HG02943 (cell line): ENCODE measurements around the gene LHX4.
"Not testable (repeated sequence)": the region's sequence is repeated elsewhere in the genome, so short reads cannot be mapped to it uniquely, and the experiment has no call there.

Source experiments
- ATAC-seq: cut with Tn5 transposase; IDR thresholded peaks from one replicate; pipeline ENCODE4 v1.9.1; 2021; ENCODE audit warnings: mild to moderate bottlenecking, low read depth, moderate library complexity; ENCODE audit not compliant: unreplicated experiment

LHX4 gene

DNA sequence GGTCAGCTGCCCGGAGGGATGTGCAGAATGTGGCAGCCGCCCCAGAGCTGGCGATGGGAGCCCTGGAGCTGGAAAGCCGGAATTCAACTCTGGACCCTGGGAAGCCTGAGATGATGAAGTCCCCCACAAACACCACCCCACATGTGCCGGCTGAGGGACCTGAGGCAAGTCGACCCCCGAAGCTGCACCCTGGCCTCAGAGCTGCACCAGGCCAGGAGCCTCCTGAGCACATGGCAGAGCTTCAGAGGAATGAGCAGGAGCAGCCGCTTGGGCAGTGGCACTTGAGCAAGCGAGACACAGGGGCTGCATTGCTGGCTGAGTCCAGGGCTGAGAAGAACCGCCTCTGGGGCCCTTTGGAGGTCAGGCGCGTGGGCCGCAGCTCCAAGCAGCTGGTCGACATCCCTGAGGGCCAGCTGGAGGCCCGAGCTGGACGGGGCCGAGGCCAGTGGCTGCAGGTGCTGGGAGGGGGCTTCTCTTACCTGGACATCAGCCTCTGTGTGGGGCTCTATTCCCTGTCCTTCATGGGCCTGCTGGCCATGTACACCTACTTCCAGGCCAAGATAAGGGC is 33.5 kb upstream of the LHX4 start:
- no peak for ATAC-seq

DNA sequence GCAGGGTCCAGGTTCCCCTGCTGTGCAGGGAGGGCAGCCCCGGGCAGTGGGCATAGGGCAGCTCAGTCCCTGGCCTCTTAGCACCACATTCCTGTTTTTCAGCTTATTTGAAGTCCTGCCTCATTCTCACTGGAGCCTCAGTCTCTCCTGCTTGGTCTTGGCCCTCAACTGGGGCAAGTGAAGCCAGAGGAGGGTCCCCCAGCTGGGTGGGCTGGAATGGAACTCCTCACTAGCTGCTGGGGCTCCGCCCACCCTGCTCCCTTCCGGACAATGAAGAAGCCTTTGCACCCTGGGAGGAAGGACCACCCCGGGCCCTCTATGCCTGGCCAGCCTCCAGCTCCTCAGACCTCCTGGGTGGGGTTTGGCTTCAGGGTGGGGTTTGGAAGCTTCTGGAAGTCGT is 32.8 kb upstream of the LHX4 start:
- no peak for ATAC-seq

- no peak for ATAC-seq
Observed at GRCh38 chr1:180198196-180198595, 31.9 kb upstream of the LHX4 start.

DNA sequence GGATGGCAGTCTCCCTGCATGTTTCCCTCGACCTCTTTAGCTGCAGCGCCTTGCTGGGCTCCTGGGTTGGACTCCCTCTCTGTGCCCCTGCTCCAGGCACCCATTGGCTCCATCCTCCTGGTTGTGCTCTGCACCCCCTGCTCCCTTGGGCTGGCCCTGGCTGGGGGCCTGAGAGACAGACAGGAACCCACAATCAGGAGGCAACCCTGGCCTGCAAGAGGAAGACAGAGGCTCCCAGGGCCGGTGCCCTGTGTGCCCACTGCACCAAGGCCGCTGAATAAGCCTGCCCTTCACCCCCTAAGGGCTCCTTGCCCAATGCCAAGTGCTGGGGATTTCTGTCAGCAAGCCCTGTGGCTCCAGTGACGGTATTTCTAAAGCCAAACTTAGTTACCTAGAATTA is 31.5 kb upstream of the LHX4 start:
- ATAC-seq = no peak

DNA sequence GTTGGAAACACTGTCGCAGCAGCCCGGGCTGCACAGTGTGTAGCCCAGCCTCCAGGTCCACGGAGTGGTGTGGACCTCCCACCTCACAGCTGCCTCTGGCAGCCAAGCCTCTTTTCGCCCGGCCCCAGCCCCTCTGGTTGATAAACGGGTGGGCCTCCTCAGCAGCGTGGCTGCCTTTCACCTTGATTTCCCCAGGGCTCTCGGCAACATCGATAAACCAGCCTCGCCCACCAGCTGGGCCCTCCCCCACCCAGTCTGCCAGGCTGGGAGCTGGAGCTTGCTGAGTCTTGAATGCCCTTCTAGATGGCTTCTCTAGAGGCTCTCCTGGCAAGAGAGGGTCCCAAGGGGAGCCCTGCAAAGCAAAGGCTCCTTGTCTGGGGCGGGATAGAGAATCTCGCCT is 31.0 kb upstream of the LHX4 start:
- no peak for ATAC-seq

GRCh38 chr1:180201451-180202200 is 28.4 kb upstream of the LHX4 start:
- ATAC-seq = no peak

DNA sequence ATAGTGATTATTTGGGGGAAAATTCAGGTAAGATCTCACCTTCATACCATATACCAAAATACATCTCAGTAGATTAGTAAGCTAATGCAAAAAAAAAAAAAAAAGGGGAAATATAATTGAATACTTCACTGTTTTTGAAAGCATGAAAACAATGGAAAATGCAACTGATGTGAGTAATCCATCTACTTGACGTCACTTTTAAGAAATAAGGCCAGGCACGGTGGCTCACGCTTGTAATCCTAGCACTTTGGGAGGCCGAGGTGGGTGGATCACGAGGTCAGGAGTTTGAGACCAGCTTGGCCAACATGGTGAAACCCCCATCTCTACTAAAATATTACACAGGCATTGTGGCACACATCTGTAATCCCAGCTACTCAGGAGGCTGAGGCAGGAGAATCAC is 27.5 kb upstream of the LHX4 start:
- not testable (repeated sequence) for ATAC-seq

DNA sequence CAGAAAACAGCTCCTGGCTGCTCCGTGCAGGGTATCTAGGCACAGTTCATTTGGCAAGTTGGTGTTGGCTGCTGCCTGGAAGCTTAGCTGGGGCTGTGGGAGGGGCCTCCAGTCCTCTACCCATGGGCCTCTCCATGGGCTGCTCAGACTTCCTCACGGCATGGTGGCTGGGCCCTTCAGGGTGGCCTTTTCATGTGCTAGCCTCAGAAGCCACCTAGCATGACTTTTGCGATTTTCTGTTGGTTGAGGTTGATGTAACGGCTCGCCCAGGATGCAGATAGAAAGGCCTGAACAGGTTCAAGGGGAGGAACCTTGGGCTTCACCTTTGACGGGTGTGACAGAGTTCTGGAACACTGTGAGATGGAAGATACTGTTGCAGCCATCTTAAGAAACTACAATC is 25.8 kb upstream of the LHX4 start:
- no peak for ATAC-seq

DNA sequence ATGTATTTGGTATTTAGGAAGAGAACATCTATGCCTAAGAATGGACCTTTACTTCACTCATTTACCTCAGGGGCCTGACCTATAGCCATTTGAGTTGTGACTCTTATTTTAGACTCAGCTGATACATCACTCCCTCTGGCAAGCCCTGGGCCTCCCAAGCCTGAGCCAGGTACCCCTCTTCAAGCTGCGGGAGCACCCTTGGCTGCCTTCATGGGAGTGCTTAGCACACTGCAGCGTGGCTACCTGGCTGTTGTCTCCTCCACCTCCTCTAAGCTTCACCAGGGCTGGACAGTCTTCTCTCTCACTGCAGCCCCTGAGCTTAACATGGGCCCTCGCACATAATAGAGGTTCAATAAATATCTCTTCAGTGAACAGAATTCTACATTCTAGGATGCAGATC is 23.5 kb upstream of the LHX4 start:
- no peak for ATAC-seq

DNA sequence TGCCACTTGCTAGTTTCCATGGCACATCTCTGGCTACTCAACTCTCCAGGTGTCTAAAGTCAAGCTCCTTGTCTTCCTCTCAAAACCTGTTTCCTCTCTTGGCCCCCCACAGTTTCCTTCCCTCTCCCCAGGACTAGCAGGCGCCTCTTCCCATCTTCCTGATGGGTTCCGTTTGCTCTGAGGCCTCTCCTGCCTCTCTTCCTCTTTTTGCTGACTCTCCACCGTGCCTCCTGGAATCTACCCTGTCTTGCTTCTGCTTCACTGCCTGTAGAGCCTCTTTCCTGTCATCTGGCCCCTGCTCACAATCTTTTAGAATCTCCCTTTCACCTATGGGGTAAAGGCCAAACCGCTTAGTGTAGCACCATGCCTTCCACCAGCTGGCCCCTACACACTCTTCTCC is 21.8 kb upstream of the LHX4 start:
- no peak for ATAC-seq

- ATAC-seq = no peak
Observed at GRCh38 chr1:180210008-180210620, 19.9 kb upstream of the LHX4 start.

GRCh38 chr1:180211156-180211859 is 18.8 kb upstream of the LHX4 start:
- no peak for ATAC-seq

DNA sequence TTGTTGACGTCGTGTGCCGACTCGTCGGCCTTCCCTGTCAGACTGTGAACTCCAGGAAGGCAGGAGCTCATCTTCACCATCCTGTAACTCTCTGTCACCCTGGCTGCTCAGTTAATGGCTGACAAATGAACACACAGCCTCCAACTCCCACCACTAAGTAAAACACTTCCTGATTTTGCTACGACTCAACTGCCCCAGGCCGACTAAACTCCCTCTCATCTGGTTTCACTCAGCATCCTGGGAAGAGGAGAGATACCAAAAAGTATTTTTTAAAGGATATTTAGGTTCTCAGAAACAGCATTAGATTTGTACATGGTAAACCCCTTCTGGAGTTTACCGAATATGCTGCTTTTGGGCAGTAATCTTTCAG is 18.2 kb upstream of the LHX4 start:
- no peak for ATAC-seq

- no peak for ATAC-seq
Observed at GRCh38 chr1:180213401-180214170, 16.5 kb upstream of the LHX4 start.

- no peak for ATAC-seq
Observed at GRCh38 chr1:180215856-180216625, 14.0 kb upstream of the LHX4 start.

GRCh38 chr1:180217006-180217405 is 13.1 kb upstream of the LHX4 start:
- ATAC-seq = no peak

DNA sequence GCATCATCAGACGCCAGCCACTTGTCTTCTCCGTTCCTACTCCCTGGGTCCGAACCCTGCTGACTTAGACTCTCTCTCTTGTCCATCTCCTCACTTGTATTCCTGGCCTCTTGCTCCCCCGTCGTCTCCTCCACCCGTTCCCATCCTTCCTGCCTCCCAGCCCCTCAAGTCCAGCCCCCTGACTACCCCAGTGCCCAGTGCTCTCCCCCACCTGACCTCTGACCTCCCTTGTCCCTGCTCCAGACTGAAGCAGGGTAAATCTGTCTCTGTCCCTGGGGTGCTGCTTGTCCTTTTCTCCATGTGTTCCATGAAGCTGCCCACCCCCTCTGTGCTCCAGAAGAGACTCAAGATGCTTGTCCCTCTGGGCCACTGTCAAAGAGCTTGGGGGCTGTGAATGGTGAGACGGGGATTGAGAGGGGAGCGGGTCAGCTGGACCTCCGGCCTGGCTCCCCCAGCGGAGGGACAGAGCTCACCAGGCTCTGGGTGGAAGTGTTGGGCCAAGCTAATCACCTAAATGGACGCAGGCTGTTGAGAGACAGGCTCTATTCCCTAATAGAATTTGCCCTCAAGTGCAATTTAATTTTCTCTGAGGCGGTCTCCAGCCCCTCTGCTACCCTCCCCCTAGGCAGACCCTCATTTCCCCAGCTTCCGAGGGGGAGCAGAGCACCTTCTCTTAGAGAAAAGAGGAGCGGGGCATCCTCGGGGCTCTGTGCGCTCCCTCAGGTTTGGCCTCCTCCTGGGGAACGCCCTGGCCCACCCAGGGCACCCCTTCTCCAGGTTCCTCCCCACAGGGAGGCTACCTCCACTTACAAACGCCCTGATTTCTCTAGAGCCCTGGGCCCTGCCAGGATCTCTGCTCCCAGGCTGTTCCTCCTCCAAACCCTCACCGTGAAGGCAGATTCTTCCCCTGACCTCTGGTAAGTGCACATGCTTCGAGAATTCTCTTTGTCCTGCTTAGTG is 11.0 kb upstream of the LHX4 start:
- ATAC-seq = no peak

DNA sequence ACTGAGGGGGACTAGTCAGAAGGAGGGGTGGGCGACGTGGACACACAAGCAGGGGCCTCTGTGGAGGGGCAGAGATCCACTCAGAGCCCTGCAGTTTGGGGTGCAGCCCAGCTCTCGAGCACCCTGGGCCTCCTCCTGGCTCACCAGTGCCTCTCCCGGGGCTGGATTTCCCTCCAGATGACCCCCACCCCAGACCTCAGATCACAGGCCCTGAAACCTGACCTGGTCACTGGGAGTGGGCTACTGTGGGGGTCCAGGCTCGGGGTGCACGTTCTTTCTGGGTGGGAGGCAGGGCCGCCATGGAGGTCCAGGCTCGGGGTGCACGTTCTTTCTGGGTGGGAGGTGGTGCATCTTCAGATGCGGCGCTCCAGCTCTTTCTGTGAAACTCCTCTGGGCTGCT is 10.3 kb upstream of the LHX4 start:
- ATAC-seq = no peak

DNA sequence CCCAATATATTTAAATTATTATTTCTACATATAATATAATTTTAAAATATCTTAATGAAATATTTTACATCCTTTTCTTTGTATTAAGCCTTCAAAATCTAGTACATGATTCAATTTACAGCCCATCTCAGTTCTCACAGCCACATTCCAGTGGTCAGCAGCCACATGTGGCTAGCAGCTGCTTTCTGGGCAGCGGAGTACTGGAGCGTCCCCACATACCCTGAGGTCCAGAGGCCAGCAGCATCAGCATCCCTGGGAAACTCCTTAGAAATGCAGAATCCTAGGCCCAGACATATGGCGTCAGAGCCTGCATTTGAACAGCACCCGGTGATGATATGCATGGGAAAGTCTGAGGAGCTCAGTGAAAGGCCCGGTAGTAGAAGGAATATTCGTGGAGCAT is 8.6 kb upstream of the LHX4 start:
- no peak for ATAC-seq
